Measurements from ENCODE around the gene CHPT1.

The CHPT1 gene

GRCh38 chr12:101714877-101715444 lies 17.5 kb downstream of the CHPT1 start:
- in situ Hi-C loops (cut with MboI; ENCODE audit: low sequenced_read_pairs, unreplicated experiment), result no loop called here
- TF ChIP-seq CTCF (IDR thresholded peaks at IDR 0.05; ENCODE audit: borderline replicate concordance, control extremely low read depth, extremely low read depth, insufficient read depth, missing control alignments), result no peak
- DNase-seq (ENCODE audit: low spot score), result no peak

GRCh38 chr12:101719566-101719965 lies 22.1 kb downstream of the CHPT1 start:
- no peak for TF ChIP-seq CTCF (IDR thresholded peaks at IDR 0.05; ENCODE audit: borderline replicate concordance, control extremely low read depth, extremely low read depth, insufficient read depth, missing control alignments)
- in situ Hi-C loops (cut with MboI; ENCODE audit: low sequenced_read_pairs, unreplicated experiment), result no loop called here
- DNase-seq (ENCODE audit: low spot score), result no peak

GRCh38 chr12:101720118-101720517 lies 22.7 kb downstream of the CHPT1 start:
- no peak for TF ChIP-seq CTCF (IDR thresholded peaks at IDR 0.05; ENCODE audit: borderline replicate concordance, control extremely low read depth, extremely low read depth, insufficient read depth, missing control alignments)
- in situ Hi-C loops (cut with MboI; ENCODE audit: low sequenced_read_pairs, unreplicated experiment), result no loop called here

GRCh38 chr12:101722392-101722791 lies 25.0 kb downstream of the CHPT1 start:
- TF ChIP-seq CTCF (IDR thresholded peaks at IDR 0.05; ENCODE audit: borderline replicate concordance, control extremely low read depth, extremely low read depth, insufficient read depth, missing control alignments), result no peak
- DNase-seq (ENCODE audit: low spot score), result no peak
- in situ Hi-C loops (cut with MboI; ENCODE audit: low sequenced_read_pairs, unreplicated experiment), result no loop called here

More at GRCh38 chr12:101720118-101720517, 22.7 kb downstream of the CHPT1 start:
- no peak for DNase-seq (ENCODE audit: low spot score)

GRCh38 chr12:101727098-101727497 lies 29.7 kb downstream of the CHPT1 start:
- no peak for TF ChIP-seq CTCF (IDR thresholded peaks at IDR 0.05; ENCODE audit: borderline replicate concordance, control extremely low read depth, extremely low read depth, insufficient read depth, missing control alignments)
- in situ Hi-C loops (cut with MboI; ENCODE audit: low sequenced_read_pairs, unreplicated experiment), result no loop called here
- no peak for DNase-seq (ENCODE audit: low spot score)

- TF ChIP-seq CTCF (IDR thresholded peaks at IDR 0.05; ENCODE audit: borderline replicate concordance, control extremely low read depth, extremely low read depth, insufficient read depth, missing control alignments), result no peak
- DNase-seq (ENCODE audit: low spot score), result no peak
- in situ Hi-C loops (cut with MboI; ENCODE audit: low sequenced_read_pairs, unreplicated experiment), result no loop called here
Observed at GRCh38 chr12:101729842-101730241, 32.4 kb downstream of the CHPT1 start.
